ENCODE results near the gene SYNGR2. TPM values are rescaled to one million over a fixed set of nuclear protein-coding genes. Genes with fewer than 3 reads are reported as not detected.

SYNGR2 gene
- total and polyA plus RNA-seq, 2 of the 8 experiments (the other 6 are each of a cell fraction or from before 2014, with no cell fraction given): 50.0 to 139 TPM

DNA sequence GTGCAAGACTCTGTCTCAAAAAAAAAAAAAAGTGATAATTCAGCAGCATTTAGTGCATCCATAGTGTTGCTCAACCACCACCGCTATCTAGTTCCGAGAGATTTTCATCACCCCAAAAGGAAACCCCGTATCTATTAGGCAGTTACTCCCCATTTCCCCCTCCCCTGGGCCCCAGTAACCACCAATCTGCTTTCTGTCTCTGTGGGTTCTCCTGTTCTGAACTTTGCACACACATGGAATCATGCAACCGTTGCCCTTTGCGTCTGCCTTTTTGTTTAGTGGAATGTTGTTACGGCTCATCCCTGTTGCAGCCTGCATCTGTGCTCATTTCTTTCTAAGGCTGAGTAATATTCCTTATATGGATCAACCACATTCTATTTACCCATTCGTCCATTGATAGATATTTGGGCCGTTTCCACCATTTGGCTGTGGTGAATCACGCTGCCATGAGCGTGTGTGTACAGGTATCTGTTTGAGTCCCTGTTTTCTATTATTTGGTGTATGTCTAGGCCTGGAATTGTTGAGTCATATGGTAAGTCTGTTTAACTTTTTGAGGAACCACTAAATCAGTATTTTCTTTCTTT is 8.7 kb upstream of the SYNGR2 start:
- H2BK20ac ChIP-seq (ENCODE audit: low read length): no peak overlapping the region
- ChIA-PET CTCF (ENCODE audit: partially characterized antibody) (no interaction called here), POLR2A (ENCODE audit: partially characterized antibody) (interaction anchor here (0.6 kb wide), 1 partner anchor 14 kb away, joined by 4 read pairs; no protein-coding TSS in a partner anchor)
- no peak overlapping the region for H3K4me3 ChIP-seq (ENCODE audit: extremely low read depth in 1 of 4, insufficient read depth in 2 of 4, low read depth in 3 of 4, low read length in 4 of 4)
- no peak overlapping the region for H2BK12ac ChIP-seq (ENCODE audit: low read depth, low read length)
- no peak overlapping the region for H3K9ac ChIP-seq (replicated peaks in 1 of 4; ENCODE audit: extremely low read depth in 1 of 4, low read depth in 3 of 4, low read length in 3 of 4)
- H4K8ac ChIP-seq (ENCODE audit: extremely low read depth, insufficient read depth, low read length): no peak overlapping the region
- no peak overlapping the region for H2BK120ac ChIP-seq (replicated peaks; ENCODE audit: low read depth, low read length)
- no peak overlapping the region for H2BK15ac ChIP-seq (ENCODE audit: low read length)
- no peaks in the 10 kb centered on the region for H3K27me3 ChIP-seq (replicated peaks in 1 of 4; ENCODE audit: control insufficient read depth in 3 of 4, extremely low read depth in 1 of 4, insufficient read depth in 3 of 4, low read length in 3 of 4)
- H4K91ac ChIP-seq (replicated peaks; ENCODE audit: insufficient read length, low read length): no peak overlapping the region
- FAIRE-seq (no peak), DNase-seq (ENCODE audit: low read depth in 1 of 2, low spot score in 2 of 2) (no peak)
- WGBS, 2 experiments (ENCODE audit: extremely low coverage in 1 of 2, insufficient coverage in 1 of 2, insufficient read length in 1 of 2, insufficient replicate concordance in 2 of 2, low coverage in 1 of 2, low lambda C conversion rate in 2 of 2, missing lambda C conversion rate in 1 of 2): 95% methylated on average over 10 of the region's 10 CpGs; no CpG with 5 or more reads in 1 of the 2 experiments
- no peak overlapping the region for H3K4ac ChIP-seq (replicated peaks; ENCODE audit: insufficient read length, low read depth, low read length)
- H3K36me3 ChIP-seq (ENCODE audit: control insufficient read depth in 2 of 4, insufficient read depth in 4 of 4, low read length in 3 of 4): no peaks in the 10 kb centered on the region
- H2AK5ac ChIP-seq (ENCODE audit: low read depth, low read length): no peak overlapping the region
- no peak overlapping the region for H3K14ac ChIP-seq (ENCODE audit: insufficient read length)
- H3K79me2 ChIP-seq (ENCODE audit: control insufficient read depth in 1 of 2, insufficient read depth in 2 of 2, low read length in 2 of 2): no peaks in the 10 kb centered on the region
- no peaks in the 10 kb centered on the region for H4K20me1 ChIP-seq (replicated peaks in 1 of 2; ENCODE audit: control insufficient read depth in 1 of 2, insufficient read depth in 2 of 2, low read length in 2 of 2)
- no peak overlapping the region for H3K18ac ChIP-seq (ENCODE audit: extremely low read depth, low read length)
- H3K4me2 ChIP-seq (ENCODE audit: insufficient read depth in 1 of 2, low read depth in 2 of 2, low read length in 2 of 2): no peak overlapping the region
- no peak overlapping the region for H3K27ac ChIP-seq (ENCODE audit: low read depth, low read length)
- H4K5ac ChIP-seq (ENCODE audit: insufficient read length, low read depth, low read length): no peak overlapping the region
- no peaks in the 10 kb centered on the region for H3K4me1 ChIP-seq (replicated peaks in 1 of 4; ENCODE audit: control insufficient read depth in 3 of 4, insufficient read depth in 4 of 4, low read length in 3 of 4)
- no peak overlapping the region for H2AFZ ChIP-seq (ENCODE audit: low read length)
- no peaks in the 10 kb centered on the region for H3K79me1 ChIP-seq (ENCODE audit: low read depth, low read length)
- H2BK5ac ChIP-seq (ENCODE audit: low read depth, low read length): no peak overlapping the region
- no peaks in the 10 kb centered on the region for H3K23me2 ChIP-seq (ENCODE audit: low read depth, low read length)
- no peaks in the 10 kb centered on the region for H3K9me3 ChIP-seq (ENCODE audit: insufficient read depth in 2 of 2, low read depth in 1 of 2, low read length in 1 of 2)
- no peak overlapping the region for H3K56ac ChIP-seq (replicated peaks; ENCODE audit: insufficient read length, low read depth, low read length)
- H3K23ac ChIP-seq (ENCODE audit: insufficient read length): no peak overlapping the region
- TF ChIP-seq CHD1 (IDR thresholded peaks at IDR 0.05; ENCODE audit: low read depth, low read length): no peak
- no peak for TF ChIP-seq RAD21 (IDR thresholded peaks at IDR 0.05 in 1 of 2, conservative IDR thresholded peaks at IDR 0.05 in 1 of 2; ENCODE audit: low read depth in 2 of 2, low read length in 2 of 2)
- TF ChIP-seq SP2 (IDR thresholded peaks at IDR 0.05; ENCODE audit: low read length): no peak
- TF ChIP-seq EP300 (IDR thresholded peaks at IDR 0.05; ENCODE audit: borderline replicate concordance in 1 of 2, low read depth in 2 of 2, low read length in 2 of 2): no peak
- no peak for TF ChIP-seq JUND (IDR thresholded peaks at IDR 0.05; ENCODE audit: low read length)
- TF ChIP-seq TEAD4 (IDR thresholded peaks at IDR 0.05; ENCODE audit: low read depth, low read length): no peak
- no peak for TF ChIP-seq SIX5 (IDR thresholded peaks at IDR 0.05; ENCODE audit: low read depth, low read length)
- TF ChIP-seq, protein P1, sequence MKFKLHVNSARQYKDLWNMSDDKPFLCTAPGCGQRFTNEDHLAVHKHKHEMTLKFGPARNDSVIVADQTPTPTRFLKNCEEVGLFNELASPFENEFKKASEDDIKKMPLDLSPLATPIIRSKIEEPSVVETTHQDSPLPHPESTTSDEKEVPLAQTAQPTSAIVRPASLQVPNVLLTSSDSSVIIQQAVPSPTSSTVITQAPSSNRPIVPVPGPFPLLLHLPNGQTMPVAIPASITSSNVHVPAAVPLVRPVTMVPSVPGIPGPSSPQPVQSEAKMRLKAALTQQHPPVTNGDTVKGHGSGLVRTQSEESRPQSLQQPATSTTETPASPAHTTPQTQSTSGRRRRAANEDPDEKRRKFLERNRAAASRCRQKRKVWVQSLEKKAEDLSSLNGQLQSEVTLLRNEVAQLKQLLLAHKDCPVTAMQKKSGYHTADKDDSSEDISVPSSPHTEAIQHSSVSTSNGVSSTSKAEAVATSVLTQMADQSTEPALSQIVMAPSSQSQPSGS (IDR thresholded peaks at IDR 0.05; ENCODE audit: low read length): no peak
- TF ChIP-seq YY1 (IDR thresholded peaks at IDR 0.05; ENCODE audit: low read depth, low read length): no peak
- no peak for TF ChIP-seq SP4 (IDR thresholded peaks at IDR 0.05; ENCODE audit: low read length)
- TF ChIP-seq TAF1 (IDR thresholded peaks at IDR 0.05; ENCODE audit: low read depth, low read length): no peak
- TF ChIP-seq TBP (IDR thresholded peaks at IDR 0.05; ENCODE audit: low read depth, low read length): no peak
- no peak for TF ChIP-seq FOSL1 (IDR thresholded peaks at IDR 0.05; ENCODE audit: insufficient read depth, low read depth, low read length)

All from H1 (cell line).